ENCODE measurements around the gene EPHA8. TPM values are rescaled to one million over a fixed set of nuclear protein-coding genes. Genes with fewer than 3 reads are reported as not detected.

Gene EPHA8
- 1 to 10 TPM in 3 of 4 donors, under 1 TPM in 1; 0.81 to 2.4 (median 1.7) TPM for polyA plus RNA-seq (ENCODE audit: insufficient read length in 4 of 4)

DNA sequence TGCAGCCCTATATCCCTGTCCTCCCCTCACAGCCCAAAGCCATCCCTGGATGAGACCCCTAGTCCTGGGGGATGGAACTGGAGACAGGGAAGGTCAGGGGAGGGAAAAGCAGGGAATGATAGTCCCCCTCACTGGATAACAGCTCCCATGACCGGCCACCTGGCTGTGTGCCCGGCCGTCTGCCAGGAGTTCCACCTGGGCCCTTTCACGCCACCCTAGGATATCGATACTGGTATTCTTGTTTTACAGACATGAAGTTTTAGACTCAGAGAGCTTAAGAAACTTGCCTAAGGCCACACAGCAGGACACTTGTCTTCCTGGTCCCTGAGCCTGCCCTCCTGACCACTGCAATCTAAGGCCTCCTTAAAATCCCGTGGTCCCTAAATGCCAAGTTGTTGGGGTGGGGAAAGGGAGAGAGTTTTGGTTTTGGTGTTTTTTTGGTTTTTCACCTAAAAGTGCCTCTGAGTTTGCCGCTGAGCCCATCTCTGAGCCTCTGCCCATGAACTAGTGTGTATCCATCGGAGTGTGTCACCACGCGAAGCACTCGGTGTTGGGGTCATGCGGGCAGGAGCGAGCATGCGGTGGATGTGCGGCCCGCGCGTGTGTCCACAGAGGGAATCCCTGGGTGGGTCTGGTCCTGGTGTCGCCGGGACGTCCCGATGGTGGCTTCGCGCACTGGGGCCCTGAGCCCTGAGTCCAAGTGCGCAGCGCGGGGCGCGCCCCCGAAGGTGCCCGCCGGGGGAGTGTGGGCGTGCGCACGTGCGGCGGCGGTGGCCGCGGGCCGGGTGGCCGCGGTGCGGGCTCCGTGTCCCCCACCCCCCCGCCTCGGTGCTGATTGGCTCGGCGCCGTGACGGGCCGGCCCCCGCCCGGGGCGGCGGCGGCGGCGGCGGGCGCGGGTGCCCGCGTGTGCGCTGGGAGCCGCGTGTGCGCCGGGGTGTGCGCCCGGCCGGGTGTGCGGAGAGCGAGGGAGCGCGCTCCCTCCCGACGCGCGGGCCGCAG lies at the start of gene EPHA8:
Gene EPHA8 (plus strand): TSS at position 906 of the 1,000 bp plus-strand sequence. CDS start 147 bp downstream, outside the sequence.
- no peak for DNase-seq (ENCODE audit: low read depth in 4 of 4, low spot score in 2 of 4)

DNA sequence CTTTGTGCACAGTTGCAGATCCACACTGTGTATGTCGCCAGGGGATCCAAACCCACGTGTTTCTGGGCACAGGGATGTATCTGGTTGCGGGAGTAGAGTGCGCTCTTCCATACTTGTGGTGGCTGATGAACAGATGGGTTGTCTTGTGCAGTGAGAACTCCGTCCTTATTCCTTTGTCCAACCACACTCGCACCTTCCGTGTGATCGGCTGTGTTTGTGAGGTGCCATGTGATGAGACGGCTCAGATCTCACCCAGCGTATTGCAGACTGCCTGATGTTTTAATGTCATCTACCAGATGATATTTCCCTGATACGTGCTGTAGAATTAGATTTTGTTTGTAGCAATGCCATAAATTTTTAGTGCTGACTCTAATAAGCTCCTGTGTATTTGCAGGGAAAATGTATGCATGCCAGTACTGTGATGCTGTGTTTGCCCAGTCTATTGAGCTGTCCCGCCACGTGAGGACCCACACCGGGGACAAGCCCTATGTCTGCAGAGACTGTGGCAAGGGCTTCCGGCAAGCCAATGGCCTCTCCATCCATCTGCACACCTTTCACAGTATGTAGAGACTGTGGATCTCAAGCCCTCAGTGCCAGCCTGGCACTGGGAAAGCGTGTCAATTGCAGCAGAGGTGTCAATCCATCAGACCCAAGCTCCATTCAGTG lies 46.2 kb upstream of the EPHA8 start:
- no peak for DNase-seq (ENCODE audit: low read depth in 4 of 4, low spot score in 2 of 4)

DNA sequence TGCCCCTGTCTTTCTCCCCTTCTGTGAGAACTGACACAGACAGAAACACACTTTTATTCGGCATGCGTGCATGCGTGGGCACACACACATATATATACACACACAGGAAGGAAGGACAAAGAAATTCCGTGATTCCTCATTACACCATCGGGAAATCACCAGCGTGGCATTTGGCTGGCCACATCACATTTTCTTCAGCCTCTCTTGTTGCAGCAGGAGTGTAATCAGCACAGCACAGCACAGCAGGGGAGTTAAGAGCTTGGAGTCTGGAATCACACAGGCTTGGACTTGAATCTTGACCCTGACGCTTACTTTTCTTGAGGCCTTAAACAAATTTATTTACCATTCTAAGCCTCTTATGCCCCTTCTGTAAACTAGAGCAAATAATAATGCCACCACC lies 45.3 kb upstream of the EPHA8 start:
- DNase-seq (ENCODE audit: low read depth in 4 of 4, low spot score in 2 of 4), result no peak

DNA sequence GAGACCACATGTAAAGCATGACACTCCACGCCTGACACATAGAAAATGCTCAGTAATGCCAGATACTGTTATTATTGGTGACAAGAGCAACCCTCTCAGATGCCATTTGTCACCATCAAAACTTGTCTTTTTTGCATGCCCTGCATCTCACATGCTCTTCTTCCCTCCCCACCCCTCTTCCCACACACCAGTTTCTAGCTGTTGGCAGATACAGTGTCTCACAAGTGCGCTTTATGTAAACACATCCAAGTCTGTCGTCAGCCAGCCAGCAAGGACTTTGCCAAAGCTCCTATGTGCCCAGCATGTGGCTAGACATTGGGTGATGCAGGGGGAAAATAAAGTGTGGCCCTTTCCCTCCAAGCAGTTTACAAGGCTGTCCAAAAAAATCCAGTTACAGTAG lies 44.9 kb upstream of the EPHA8 start:
- DNase-seq (ENCODE audit: low read depth in 4 of 4, low spot score in 2 of 4), result no peak

DNA sequence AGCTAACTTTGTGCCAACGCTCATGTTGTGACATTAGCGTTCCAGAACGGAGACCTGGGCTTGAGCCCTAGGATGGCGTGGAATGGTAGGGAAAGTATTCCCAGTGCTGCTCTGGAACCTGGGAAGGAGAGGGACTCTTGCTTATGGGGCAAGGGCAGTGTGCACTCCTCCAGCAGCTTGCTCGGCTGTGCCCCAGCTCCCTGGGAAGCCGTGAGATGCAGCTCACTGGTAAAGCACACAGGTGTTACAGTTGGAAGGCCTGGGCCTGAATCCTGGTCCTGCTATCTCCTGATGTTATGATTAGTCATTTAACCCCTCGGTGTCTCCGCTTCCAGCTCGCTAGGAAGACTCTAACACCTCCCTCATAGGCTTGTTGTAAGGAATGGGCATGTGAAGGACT lies 42.4 kb upstream of the EPHA8 start:
- DNase-seq (ENCODE audit: low read depth in 4 of 4, low spot score in 2 of 4), result no peak

DNA sequence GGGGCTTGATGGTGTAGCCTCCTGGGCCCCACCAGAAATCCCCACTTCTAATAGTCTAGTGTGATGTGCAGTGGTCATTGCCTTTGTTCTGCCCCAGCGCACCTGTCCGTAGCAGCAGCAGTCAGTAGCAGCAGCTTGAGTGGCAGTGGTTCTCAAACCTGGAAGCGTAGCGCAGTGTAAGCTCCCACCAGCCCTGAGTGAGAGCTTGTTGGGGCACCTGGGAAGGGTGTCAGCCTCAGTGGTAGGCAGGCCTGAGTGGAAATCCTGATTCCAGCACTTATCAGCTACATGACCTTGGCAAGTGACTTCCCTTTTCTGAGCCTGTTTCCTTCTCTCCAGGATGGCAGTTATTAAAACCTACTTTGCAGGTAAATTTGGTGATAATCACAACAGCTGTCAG lies 41.6 kb upstream of the EPHA8 start:
- no peak for DNase-seq (ENCODE audit: low read depth in 4 of 4, low spot score in 2 of 4)

DNA sequence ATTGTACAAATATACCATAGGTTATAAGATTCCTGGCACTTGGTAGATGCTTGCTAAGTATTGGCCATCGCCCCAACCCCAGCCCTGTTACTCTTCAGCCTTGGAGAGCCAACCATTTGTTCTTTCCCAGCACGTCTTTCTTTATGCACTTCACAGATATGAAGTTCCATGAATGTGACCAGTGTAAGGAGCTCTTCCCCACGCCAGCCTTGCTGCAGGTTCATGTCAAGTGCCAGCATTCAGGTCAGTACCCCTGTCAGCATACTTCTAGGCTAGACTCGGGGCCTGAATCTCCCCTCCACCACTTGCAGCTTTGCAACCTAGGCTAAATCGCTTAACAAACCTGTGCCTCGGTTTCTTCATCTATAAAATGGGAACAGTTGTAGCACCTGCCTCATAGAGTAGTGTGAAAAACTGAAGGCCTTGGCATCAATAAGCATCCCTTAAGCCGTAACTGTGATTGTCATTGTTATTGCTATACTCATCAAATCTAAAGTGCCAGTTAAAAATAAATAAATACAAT lies 41.0 kb upstream of the EPHA8 start:
- no peak for DNase-seq (ENCODE audit: low read depth in 4 of 4, low spot score in 2 of 4)

DNA sequence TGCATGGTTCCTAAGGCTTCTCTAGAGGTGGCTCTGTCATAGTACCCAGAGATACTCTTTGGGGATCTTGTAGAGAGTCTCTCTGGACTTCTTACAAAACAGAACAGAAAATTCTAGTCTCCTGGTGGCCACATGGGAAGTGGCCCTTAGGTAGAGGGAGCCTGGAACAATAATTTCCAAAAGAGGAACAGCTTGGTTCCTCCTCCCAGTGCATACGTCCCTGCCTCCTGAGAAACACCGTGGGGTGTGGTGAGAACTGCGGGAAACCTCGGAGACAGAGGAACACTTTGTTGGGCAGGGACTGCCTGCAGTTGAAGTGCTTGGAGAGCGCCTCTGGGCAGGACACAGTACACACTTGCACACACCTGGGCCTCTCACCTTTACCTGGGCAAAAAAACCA lies 38.8 kb upstream of the EPHA8 start:
- no peak for DNase-seq (ENCODE audit: low read depth in 4 of 4, low spot score in 2 of 4)

DNA sequence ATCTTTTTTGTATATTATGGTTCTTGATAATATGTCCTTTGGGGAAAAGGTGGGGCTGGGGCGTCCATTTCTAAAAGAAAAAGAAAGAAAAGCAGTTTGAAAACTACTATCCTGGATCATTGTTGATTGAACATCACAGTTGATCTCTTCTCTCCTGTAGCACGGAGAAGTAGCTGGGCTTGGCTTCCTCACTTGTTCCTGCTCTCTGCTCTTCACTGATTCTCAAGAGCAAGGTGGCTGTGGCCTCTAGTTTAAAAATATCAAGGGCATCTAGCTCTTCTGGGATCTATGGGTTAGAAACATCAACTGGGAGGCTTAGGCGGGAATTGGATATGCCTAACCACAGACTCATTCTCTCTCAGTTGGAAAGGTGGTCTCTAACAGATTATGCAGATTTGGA lies 38.1 kb upstream of the EPHA8 start:
- no peak for DNase-seq (ENCODE audit: low read depth in 4 of 4, low spot score in 2 of 4)

DNA sequence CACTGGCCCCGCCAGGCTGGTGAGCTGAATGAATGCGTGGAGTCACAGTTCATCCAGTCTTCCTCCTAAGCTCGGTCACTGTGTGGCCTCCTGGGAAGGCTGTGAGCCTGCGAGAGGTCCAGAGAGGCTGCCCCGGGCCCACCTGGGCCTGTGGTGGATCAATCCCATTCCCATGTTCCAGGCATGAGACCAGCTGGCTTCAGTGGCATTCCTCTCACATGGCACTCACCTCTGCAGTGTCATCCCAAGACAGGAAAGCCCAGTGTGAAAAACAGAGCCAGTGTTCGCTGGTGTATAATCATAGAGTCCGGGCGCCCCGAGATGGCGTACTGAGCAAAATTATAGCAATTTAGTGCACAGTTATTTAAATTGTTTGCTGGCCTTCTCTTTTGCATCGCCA lies 37.6 kb upstream of the EPHA8 start:
- DNase-seq (ENCODE audit: low read depth in 4 of 4, low spot score in 2 of 4), result no peak

DNA sequence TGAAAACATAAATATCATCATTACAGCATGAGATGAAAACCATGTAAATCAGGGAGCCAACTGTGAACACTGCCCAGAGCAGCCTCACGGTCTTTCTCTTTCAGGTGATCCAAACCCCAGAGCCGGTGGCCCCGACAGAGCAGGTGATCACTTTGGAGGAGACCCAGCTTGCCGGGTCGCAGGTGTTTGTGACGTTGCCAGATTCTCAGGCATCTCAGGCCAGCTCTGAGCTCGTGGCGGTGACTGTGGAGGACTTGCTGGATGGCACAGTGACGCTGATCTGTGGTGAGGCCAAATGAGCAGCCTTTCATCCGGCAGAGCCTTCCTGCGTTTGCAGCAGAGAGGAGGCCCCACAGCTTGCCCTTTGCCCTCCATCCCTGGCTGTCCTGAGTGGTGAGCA lies 37.2 kb upstream of the EPHA8 start:
- no peak for DNase-seq (ENCODE audit: low read depth in 4 of 4, low spot score in 2 of 4)

DNA sequence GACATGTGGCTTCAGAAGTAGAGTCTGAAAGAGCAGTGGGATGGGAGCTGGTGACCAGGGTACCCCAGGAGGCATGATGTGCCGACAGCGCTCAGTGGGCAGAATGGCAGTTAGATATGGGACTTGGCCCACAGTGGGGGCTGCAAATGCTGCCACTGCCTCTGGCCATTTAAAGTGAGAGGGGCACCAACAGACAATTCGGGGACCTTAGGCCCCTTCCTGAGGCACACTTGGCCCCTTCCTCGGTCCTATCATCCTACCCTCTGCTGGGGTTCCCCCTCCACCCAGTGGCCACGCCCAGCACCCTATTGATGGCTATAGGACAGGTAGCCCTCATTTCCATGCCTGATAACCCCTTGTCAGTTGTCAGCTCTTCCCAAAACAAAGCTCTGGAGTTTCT lies 36.6 kb upstream of the EPHA8 start:
- DNase-seq (ENCODE audit: low read depth in 4 of 4, low spot score in 2 of 4), result no peak

DNA sequence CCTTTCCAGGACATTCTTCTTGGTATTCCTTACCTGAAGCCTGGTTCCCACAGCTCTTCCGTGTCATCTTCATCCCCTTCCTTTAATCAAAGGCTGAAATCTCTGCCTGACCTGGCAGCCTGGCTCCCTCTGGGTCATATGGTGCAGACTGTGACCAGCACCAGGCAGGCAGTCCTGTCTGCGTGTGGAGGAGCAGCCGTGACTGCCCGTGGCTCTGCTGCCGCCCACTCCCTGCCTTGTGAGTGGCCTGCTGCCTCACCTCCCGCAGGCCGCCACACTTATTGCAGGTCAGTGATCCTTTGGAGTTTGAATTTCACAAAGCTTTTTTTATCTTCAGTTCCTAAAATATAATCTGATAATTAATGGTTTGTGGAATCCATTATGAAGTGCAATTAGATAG lies 36.2 kb upstream of the EPHA8 start:
- no peak for DNase-seq (ENCODE audit: low read depth in 4 of 4, low spot score in 2 of 4)

DNA sequence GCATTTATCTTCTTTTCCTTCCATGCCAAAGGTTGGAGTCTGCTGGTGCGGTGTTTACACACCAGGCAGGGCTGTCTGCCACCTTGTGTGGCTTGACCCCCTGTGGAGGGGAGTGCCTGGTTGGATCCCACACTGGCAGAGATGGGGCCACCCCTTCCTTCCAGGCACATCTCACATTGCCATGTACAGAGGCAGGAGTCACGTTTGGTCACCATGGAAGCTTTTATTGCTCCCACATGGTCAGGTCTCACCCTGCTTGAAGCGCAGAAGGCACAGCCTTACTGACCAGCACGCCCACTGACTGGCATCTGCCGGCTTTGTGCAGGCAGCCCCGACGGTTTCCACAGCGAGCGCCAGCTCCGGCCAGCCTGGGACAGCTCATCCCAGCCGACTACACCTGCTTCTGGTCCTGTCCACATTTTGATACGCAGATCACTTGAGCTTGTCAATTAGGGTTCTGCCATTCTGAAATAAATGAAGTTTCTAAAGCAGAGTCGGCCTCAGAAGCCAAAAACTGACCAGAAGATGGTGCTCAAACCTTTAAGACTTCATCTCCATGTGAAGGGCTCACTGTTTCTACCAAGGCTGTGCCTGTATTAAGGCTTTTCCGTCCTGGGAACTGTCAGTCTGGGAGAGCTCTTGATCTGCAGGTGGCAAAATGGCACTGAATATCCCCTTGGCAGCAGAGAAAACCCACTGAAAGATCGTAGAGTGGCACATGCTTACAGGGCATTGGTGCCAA lies 35.6 kb upstream of the EPHA8 start:
- DNase-seq (ENCODE audit: low read depth in 4 of 4, low spot score in 2 of 4), result peak in 1 of 4 donors; percentile 15

DNA sequence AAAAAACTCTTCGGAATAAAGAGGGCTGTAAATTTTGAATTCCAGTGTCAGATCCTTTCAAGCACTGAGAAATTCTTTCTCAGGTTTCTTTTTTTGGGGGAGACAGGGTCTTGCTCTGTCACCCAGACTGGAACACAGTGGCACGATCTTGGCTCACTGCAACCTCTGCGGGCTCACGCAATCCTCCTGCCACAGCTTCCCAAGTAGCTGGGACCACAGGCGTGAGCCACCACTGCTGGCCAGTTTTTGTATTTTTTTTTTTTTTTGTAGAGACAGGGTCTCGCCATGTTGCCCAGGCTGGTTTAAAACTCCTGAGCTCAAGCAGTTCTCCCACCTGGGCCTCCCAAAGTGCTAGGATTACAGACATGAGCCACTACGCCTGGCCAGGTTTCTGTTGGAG lies 34.8 kb upstream of the EPHA8 start:
- DNase-seq (ENCODE audit: low read depth in 4 of 4, low spot score in 2 of 4), result no peak

DNA sequence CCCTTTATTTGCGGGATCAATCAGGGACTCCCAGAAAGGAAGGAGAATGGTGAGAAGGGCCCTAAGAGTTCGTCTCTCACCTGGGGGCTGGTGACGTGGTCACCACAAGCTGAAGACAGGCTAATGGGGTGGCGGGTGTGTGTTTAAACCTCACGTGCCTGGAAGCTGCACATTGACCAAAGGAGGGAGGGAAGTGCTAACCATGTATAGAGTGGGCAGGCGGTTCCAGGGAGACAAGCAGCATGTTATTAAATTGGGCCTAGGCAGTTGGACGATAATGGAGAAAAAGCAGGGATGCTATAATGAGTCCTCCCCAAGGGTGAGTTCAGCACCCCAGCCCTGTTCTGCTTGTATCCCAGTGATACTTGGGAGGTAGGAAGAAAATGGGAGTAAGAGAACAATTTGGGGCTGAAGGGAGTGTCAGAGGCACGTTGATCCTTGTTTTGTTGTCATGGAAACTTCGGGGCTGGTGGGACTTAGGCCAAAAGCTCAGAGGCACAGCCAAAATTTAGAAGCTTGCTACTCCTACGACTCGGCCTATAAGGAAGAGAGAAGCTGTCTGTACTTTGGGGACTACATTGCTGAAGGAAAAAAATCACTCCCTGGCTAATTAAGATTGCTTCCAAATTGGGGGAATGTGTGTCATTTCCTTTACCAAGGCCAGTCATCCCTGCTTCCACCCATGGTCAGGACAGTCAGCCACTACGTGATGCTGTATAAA lies 33.2 kb upstream of the EPHA8 start:
- peak in 3 of 4 donors; percentile 28 to 40 (median 34) for DNase-seq (ENCODE audit: low read depth in 4 of 4, low spot score in 2 of 4)

DNA sequence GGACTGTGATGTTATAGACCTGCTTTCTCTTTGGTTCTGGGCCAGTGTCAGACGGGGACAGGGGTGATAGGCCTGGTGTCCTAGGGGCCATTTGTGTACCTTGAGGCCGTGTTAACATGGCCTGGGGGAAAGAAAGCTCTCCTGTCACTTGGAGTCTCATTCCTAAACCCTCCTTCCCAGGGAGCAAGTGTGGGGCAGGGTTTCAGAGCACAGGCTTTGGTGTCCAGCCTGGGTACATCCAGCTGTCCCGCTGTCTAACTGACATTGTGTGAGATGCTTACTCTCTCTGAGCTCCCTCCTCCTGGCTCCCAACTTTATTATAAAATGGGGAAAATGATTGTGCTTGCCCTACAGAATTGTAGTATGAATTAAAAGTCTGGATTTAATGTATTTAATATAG lies 32.6 kb upstream of the EPHA8 start:
- DNase-seq (ENCODE audit: low read depth in 4 of 4, low spot score in 2 of 4), result no peak

DNA sequence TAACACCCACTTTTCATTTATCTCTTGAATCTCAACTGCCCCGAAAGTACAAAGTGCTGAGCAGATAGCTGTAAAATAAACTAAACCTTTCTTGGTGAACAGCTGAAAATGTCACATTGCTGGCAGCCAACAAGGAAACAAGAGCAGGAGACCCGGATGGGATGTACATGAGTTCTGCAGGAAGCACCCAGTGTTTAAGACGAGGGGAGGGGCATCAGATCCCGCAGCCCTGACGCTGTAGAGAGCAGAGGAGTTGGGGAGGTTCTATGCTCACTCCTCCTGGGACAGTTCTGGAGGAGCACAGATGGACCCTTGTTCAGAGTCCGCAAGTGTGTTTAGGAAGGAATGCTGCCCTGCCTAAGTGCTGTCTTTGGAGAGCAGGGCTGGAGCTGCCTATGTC lies 32.0 kb upstream of the EPHA8 start:
- no peak for DNase-seq (ENCODE audit: low read depth in 4 of 4, low spot score in 2 of 4)

DNA sequence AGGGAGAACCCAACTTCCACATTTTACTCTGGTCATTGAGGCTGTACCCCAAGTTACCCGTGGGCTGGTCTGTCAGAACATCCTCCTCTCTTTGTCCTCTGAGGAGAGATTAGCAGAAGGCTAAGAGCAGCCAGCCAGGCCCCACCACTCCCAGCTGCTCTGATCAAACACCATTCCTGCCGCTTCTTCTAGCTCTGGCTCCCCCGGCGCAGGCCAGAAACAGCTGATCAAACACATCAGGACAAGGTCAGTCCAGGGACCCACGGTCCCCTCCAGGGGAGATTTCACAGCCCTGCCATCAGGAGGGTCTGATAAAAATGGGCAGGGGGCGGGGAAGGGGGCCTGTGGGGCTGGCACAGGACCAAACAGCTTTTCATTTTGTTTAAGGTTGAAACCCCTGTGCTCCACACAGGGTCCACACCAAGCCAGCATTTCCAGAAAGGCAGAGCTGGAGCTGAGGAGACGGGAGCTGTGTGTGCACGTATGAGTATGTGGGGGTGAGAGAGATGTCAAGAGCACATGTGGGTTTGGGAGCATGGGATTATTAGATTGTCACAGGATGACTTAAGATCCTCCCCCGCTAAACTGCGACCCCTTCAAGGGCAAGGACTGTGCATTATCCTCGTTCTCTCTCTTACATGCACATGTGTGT lies 29.9 kb upstream of the EPHA8 start:
- no peak for DNase-seq (ENCODE audit: low read depth in 4 of 4, low spot score in 2 of 4)

DNA sequence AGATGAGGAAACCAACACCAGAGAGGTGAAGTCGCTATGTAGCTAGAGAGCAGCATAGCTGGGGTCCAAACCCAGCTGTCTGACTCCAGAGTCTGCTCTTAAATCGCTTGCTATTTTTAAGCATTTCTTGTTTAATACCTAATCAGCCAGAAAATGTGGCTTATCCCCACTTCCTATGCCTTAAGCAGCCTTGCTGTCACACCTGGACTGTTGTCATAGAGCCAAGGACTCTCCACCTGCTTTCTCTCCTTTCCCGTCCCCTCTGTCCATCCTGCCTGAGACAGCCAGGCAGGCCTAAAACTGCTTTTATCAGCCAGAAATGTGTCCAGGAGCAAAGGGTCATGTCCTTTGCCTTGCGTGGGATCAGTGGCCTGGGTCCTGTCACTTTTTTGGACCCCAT lies 28.3 kb upstream of the EPHA8 start:
- no peak for DNase-seq (ENCODE audit: low read depth in 4 of 4, low spot score in 2 of 4)
